Ectodermal cell (in vitro differentiated cells): ENCODE results near the gene RCAN2.
A peak's percentile ranks its signal among the peaks of the same experiment; 100 is the strongest.

Source experiments
- H3K27ac ChIP-seq: 2 replicates; pipeline ENCODE4 v1.7.0; 2013; ENCODE audit warnings: mild to moderate bottlenecking, low read depth, low read length; ENCODE audit not compliant: insufficient read depth, poor library complexity, severe bottlenecking
- H3K27me3 ChIP-seq: 2 replicates; pipeline ENCODE4 v1.7.0; 2013; ENCODE audit warnings: mild to moderate bottlenecking, low read length; ENCODE audit not compliant: insufficient read depth, control insufficient read depth, poor library complexity, severe bottlenecking
- H3K36me3 ChIP-seq: one replicate; pipeline ENCODE4 v1.7.0; 2013; ENCODE audit warnings: low read length; ENCODE audit not compliant: control insufficient read depth, insufficient read depth
- H3K4me1 ChIP-seq: one replicate; pipeline ENCODE4 v1.7.0; 2013; ENCODE audit warnings: low read length; ENCODE audit not compliant: control insufficient read depth, insufficient read depth
- H3K4me3 ChIP-seq: 2 replicates; pipeline ENCODE4 v1.7.0; 2013; ENCODE audit warnings: low read depth, low read length, control low read depth; ENCODE audit not compliant: insufficient read depth
- H3K9me3 ChIP-seq: 2 replicates; pipeline ENCODE4 v1.7.0; 2013; ENCODE audit warnings: mild to moderate bottlenecking, low read length, moderate library complexity; ENCODE audit not compliant: control insufficient read depth
- WGBS, 2 experiments: methylation state at CpG; one replicate each; pipeline ENCODE4 v1.1.7; 2013; ENCODE audit warnings: missing lambda C conversion rate in 2 of 2; 5-methylcytosine and 5-hydroxymethylcytosine counted together

RCAN2 gene

DNA sequence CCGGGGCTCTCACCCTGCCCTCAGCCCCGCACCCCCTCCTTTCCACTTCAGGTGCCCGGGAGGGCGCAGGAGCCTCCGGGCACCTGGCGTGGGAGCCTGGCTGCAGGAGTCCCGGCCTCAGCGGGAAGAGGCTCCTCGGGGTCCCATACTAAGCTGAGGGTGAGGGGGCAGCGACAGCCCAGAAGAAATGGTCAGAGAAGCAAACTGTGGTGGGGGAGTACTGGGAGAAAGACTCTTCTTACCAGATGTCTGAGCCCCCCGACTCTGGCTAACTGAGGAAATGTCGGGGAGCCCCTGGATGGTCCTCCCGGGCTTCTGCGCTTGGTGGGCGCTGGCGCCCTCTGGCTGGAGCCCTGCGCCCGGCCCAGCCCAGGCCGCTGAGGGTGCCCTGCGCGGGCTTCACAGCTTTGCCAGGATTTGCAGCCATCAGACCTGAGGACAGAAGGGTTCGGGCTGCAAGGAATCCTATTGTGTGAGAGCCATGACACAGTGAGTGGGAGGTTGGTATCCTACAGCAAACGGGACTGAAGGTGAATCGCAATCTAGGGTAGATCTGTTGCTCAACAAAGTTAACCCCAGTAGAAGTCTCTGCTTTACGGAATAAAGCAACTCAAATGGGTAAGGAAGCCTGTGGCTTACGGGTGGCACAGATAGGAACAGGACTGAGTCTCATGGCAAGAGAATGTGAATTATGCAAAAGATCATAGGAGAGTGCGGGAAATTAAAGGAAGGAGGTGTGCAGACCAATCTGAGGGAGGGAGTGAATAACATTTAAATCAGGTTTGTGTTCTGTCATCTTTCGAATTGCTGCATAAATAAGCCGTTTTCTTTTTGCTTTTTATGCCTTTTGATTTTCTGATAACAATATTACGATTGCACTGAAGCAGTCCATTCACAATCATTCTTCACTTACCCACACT, 639 bp upstream of the RCAN2 start:
- H3K27ac ChIP-seq, result no peak overlapping the region
- peaks cover 42% of the 10 kb centered on the region for H3K27me3 ChIP-seq
- H3K9me3 ChIP-seq, result no peaks in the 10 kb centered on the region
- peak overlapping the region; percentile 64 for H3K4me3 ChIP-seq
- 13% methylated on average over 30 of the region's 30 CpGs for WGBS, 2 experiments
- H3K4me1 ChIP-seq, result no peaks in the 10 kb centered on the region
- H3K36me3 ChIP-seq, result no peaks in the 10 kb centered on the region

DNA sequence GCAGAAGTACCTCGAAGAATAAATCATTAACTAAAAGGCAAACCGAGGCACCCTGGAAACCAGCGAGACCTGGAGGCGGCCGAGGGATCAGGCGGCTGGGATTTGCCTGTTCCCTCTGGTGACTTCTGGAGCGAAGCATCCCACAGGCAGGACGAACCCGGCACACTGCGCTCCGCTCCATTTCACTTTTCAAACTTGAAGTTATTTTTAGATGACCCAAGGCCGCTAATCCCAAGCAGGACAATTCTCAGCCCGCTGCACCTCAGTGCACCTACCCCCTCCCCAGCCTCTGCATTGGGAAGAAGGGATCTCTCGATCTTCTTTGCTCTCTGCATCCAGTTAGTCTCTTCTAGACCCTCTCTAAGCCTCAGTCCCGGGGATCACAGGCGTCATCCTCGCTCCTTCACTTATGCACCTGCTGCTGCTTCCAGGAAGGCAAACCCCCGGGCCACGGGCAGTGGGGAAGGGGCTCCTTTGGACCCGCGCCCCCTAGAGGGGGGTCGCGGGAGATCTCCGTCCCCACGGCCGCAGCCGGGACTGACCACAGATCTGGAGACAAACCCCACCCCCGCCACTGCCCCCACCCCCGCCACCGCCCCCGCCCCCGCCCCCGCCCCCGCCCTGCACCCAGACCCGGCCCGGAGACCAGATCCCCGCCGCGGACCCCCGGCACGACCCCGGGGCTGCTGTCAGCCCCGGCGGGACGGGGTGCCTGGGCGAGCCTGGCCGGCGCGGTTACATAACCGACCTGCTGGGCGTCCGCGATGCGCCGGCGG, 636 bp downstream of the RCAN2 start:
- Histone ChIP-seq H3K27me3 (peaks cover 42% of the 10 kb centered on the region), H3K4me1 (no peaks in the 10 kb centered on the region), H3K36me3 (no peaks in the 10 kb centered on the region), H3K27ac (no peak overlapping the region), H3K4me3 (peak overlapping the region; percentile 64), H3K9me3 (no peaks in the 10 kb centered on the region)
- 13 to 15% methylated on average over 51 to 53 of the region's 56 CpGs for WGBS, 2 experiments

DNA sequence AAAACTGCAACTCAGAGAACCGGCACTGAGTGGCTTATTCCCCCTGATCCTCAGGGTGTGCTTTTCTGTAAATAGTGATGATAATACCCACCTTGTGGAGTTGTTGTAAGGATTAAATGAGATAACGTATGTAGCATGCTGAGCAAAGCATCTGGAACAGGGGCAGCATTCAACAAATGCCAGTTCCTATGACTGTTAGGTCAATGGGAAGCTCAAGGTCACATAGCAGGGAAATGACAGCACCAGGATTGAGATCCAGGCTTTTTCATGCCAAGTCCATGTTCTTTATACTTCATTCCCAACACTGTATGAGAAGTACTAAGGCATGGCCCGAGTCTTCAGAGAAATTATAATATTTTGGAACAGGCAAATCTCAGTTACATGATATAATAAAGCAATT, 5.1 kb downstream of the RCAN2 start:
- no peaks in the 10 kb centered on the region for H3K9me3 ChIP-seq
- H3K36me3 ChIP-seq, result no peaks in the 10 kb centered on the region
- H3K4me1 ChIP-seq, result no peaks in the 10 kb centered on the region
- no peak overlapping the region for H3K27ac ChIP-seq
- WGBS, 2 experiments, result 79 to 90% methylated on average over 2 to 3 of the region's 3 CpGs
- peaks cover 18% of the 10 kb centered on the region for H3K27me3 ChIP-seq
- H3K4me3 ChIP-seq, result no peak overlapping the region

DNA sequence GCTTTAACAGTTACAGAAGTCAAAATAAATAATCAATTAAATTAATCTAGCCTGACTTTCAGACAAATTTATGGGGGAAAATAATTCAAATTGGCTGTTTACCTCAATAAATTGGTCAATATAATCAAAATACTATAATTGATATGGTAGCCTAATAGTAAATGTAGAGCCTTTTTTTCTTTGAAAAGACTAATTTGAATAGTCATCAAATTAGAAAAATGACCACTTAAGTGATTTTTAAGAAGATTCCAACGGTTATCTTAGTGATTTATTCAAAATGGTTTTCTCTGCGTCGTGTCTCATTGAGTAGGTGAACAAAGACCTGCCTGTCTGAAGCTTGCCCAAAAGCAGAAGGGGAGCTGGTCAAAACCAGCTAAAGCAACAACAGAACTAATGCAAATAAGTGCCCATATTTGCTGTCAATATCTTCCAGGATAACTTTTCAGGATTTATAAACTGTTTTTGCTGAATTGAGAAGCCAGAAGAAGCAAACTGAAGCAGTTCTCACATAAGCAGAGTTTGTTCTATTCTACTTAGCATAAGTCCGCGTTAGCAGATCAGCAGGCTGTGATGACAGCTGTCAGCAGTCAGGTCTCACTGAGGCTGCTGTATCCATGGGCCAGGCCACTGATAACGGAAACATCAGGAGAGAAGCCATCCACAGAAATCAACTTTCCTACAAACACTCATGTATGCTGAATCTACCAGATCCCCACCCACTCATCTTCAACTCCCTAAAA, 7.0 kb downstream of the RCAN2 start:
- 88% methylated on average over 6 of the region's 6 CpGs for WGBS, 2 experiments
- Histone ChIP-seq H3K9me3 (no peaks in the 10 kb centered on the region), H3K27ac (no peak overlapping the region)

DNA sequence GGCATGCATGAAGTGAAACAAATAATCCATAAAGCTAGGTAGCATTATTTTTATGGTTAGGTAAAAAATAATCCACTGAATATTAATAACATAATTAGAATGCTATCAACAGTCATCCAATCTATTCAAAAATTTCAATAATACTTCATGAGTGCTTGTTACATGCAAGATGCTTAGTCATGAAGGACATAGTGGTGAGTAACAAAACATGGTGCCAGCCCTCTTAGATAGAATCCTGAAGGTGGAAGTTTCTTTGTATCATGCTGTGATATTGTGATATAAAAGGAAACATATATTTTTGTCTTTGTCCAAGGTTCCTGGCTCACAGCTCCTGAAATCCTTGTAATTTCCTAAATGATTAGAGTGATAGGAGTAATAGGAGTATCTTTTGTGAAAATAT, 14.9 kb downstream of the RCAN2 start:
- Histone ChIP-seq H3K4me1 (no peaks in the 10 kb centered on the region), H3K9me3 (no peaks in the 10 kb centered on the region), H3K27me3 (no peaks in the 10 kb centered on the region), H3K4me3 (no peak overlapping the region), H3K27ac (no peak overlapping the region), H3K36me3 (no peaks in the 10 kb centered on the region)

More for the DNA sequence above, 7.0 kb downstream of the RCAN2 start:
- H3K27me3 ChIP-seq, result peaks cover 4% of the 10 kb centered on the region
- no peak overlapping the region for H3K4me3 ChIP-seq
- H3K4me1 ChIP-seq, result no peaks in the 10 kb centered on the region
- no peaks in the 10 kb centered on the region for H3K36me3 ChIP-seq

DNA sequence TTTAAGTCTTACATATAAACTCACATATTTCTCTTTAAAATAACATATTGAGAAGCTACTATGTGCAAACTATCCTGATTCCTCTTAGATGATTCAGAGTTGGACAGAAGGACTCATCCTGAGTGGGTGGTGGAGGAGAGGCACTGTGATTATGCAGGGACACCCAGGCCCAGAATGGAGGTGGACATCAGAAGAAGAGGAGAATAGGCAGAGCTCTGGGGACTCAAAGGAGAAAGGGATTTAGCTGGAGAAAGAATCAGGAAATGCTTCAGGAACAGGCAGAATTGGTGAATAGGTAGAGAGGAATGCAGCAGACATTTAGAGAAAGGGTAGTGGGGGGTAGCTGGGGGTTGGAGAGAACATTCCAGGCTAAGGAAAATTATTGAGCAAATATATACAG, 17.4 kb downstream of the RCAN2 start:
- H3K27ac ChIP-seq, result no peak overlapping the region

DNA sequence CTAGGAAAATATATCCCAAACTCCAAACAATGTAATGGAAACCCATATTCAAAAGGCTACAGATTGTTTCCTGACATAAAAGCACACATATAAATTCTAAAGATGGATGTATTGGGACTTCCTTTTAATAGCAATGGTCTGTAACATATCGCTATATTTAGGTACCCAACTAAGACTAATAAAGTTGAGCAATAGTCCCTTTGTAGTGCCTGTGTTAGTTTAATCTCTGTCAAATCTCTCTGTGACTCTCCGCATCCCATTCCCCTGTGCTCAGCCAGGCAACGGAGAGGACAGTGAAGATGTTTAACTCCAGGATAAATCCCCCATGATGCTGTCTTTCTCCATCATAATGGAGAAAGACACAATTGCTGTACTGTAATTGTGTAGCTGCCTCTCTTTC, 19.0 kb downstream of the RCAN2 start:
- 93 to 100% methylated on average over 3 of the region's 3 CpGs for WGBS, 2 experiments
- Histone ChIP-seq H3K4me3 (no peak overlapping the region), H3K27ac (no peak overlapping the region), H3K9me3 (no peaks in the 10 kb centered on the region), H3K4me1 (no peaks in the 10 kb centered on the region), H3K27me3 (no peaks in the 10 kb centered on the region), H3K36me3 (no peaks in the 10 kb centered on the region)

More for the DNA sequence above, 17.4 kb downstream of the RCAN2 start:
- no peaks in the 10 kb centered on the region for H3K9me3 ChIP-seq
- no peaks in the 10 kb centered on the region for H3K4me1 ChIP-seq
- H3K27me3 ChIP-seq, result no peaks in the 10 kb centered on the region
- H3K4me3 ChIP-seq, result no peak overlapping the region
- no peaks in the 10 kb centered on the region for H3K36me3 ChIP-seq

DNA sequence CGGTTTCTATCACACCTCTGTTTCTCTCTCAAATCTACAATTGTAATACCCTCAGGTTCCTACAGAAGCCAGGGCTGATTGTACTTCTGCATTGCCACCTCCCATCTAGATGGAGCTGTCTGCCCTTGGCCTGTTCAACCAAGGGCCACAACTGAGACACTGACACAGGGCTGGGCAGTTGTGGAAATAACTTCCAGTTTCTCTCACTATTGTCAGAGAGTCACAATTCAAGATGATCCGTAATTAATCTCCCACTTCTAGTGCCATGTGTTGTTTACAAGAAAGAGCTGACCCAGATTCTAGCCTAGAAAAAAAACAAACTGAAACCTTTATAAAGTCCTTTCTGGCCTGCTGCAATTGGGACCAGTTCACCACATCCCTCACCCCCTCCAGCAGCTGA, 22.2 kb downstream of the RCAN2 start:
- H3K4me1 ChIP-seq, result peaks cover 7% of the 10 kb centered on the region
- WGBS, 2 experiments, result 78% methylated on average over 2 of the region's 2 CpGs
- no peaks in the 10 kb centered on the region for H3K36me3 ChIP-seq
- H3K27me3 ChIP-seq, result no peaks in the 10 kb centered on the region
- H3K9me3 ChIP-seq, result no peaks in the 10 kb centered on the region
- no peak overlapping the region for H3K4me3 ChIP-seq
- no peak overlapping the region for H3K27ac ChIP-seq

DNA sequence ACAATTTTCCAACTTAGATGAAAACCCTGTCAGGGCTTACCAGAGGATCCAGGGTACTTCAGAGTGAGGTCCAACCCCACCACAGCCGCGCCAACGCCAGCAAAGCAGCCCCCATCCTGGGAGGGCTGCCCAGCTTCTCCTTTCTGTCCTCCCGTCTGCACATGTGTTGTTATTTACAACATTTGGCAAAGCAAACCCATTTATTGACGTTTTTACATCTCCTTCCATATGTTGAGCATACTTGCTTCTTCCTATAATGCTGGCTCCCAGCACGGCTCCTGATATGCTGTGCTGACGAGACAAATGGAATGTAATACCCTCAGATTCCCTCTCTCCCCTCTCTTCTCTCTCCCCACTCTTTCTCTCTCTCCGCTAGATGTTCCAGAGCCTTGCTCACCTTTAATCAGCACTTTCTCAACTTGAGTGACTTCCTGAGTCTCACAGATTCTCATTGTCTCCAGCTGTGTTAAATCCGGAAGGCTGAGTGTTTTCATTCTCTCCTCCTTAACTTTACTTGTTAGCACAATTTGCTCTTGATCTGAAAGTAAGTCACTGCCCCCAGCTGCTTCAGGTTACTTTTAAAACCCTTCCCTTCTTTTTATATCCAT, 22.7 kb downstream of the RCAN2 start:
- Histone ChIP-seq H3K4me3 (no peak overlapping the region), H3K4me1 (peaks cover 7% of the 10 kb centered on the region)
- 78 to 79% methylated on average over 9 of the region's 9 CpGs for WGBS, 2 experiments

More for the DNA sequence above, 22.7 kb downstream of the RCAN2 start:
- Histone ChIP-seq H3K9me3 (no peaks in the 10 kb centered on the region), H3K27ac (no peak overlapping the region), H3K36me3 (no peaks in the 10 kb centered on the region), H3K27me3 (no peaks in the 10 kb centered on the region)
